ENCODE data around the gene SARM1. TPM values are rescaled to one million over a fixed set of nuclear protein-coding genes. Genes with fewer than 3 reads are reported as not detected.
A peak's percentile ranks its signal among the peaks of the same experiment; 100 is the strongest.

Gene SARM1
- total and polyA plus RNA-seq, 3 experiments from 2014 or later = 8.5 to 37.0 (median 35.3) TPM

DNA sequence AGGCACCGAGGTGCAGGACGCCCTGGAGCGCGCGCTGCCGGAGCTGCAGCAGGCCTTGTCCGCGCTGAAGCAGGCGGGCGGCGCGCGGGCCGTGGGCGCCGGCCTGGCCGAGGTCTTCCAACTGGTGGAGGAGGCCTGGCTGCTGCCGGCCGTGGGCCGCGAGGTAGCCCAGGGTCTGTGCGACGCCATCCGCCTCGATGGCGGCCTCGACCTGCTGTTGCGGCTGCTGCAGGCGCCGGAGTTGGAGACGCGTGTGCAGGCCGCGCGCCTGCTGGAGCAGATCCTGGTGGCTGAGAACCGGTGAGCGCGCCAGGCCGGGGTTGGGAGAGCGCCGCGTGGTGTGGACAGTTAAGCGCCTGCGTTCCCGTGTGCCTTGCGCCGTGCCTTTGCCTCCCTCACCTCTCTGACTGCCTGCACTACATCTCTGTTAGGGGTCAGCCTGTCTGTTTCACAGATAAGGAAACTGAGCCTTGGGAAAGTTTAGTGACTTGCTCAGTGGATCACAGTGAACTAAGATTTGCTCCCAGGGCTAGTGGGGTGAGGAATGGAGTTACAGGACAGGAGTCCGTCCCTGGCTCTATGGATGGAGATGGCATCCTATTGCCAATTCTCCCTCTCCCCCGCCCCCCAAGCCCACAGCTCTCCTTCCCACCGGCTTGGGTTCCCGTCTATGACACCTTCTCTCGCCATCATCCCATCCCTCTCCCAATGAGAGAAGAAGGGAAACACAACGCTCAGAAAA is 880 bp downstream of the SARM1 start:
- peak overlapping the region in 7 of 8 donors; percentile 59 to 86 (median 71) for H3K27ac Mint-ChIP-seq
- ChIA-PET POLR2A (interaction anchor here (2.3 to 2.4 kb wide), 2 partner anchors 12 to 37 kb away, joined by 9 read pairs; partner anchors contain the start of genes IFT20 and TNFAIP1), CTCF (interaction anchor here (1.3 kb wide), 1 partner anchor 7 kb away, joined by 4 read pairs; the partner anchor contains the start of gene SEBOX)

DNA sequence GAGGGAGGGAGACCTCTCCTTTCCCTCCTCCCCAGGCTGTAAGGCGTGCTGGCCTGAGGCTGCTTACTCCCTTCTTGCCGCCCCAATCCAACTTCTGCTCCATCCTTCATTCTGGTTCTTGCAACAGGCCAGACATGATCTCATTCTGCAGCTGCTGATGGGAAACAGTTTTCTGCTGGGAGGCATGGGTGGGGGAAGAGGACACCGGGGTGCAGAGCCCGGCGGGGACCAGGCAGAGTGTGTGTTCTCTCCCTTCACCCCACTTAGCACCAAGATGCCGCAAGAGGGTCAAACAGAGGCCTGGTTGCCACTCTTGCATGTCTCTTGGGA is 1.4 kb downstream of the SARM1 start:
- no peak for DNase-seq
- Mint-ChIP-seq H3K27me3 (no peaks in the 10 kb centered on the region), H3K4me1 (peaks cover 11 to 25% (median 23%) of the 10 kb centered on the region in 3 donors), H3K9me3 (no peaks in the 10 kb centered on the region), H3K4me3 (peak overlapping the region; percentile 60 to 87 (median 77)), H3K27ac (peak overlapping the region in 6 of 8 donors; percentile 59 to 92 (median 75)), H3K36me3 (peaks cover 0 to 7% (median 0%) of the 10 kb centered on the region in 3 donors)
- peaks cover 22% of the 10 kb centered on the region for H3K4me1 ChIP-seq (ENCODE audit: insufficient read depth, low read length)
- H3K27me3 ChIP-seq (ENCODE audit: insufficient read depth, low read length, poor library complexity, severe bottlenecking) = no peaks in the 10 kb centered on the region
- POLR2A ChIA-PET = interaction anchor here (2.4 kb wide), 1 partner anchor 38 kb away, joined by 9 read pairs; the partner anchor contains the start of genes IFT20 and TNFAIP1
- CTCF ChIA-PET = interaction anchor here (0.6 to 1.3 kb wide), 2 partner anchors 8 to 37 kb away, joined by 3 to 4 read pairs; partner anchors contain the start of genes SEBOX and TNFAIP1
- H3K27ac ChIP-seq (ENCODE audit: low read depth, low read length) = no peak overlapping the region
- H3K9me3 ChIP-seq (ENCODE audit: low read length) = no peaks in the 10 kb centered on the region
- H3K36me3 ChIP-seq (ENCODE audit: insufficient read depth, low read length) = no peaks in the 10 kb centered on the region
- H3K4me3 ChIP-seq (ENCODE audit: low read length) = peak overlapping the region; percentile 55

More for the DNA sequence above, 880 bp downstream of the SARM1 start:
- no peaks in the 10 kb centered on the region for H3K9me3 Mint-ChIP-seq
- peaks cover 0 to 7% (median 0%) of the 10 kb centered on the region in 3 donors for H3K36me3 Mint-ChIP-seq
- no peaks in the 10 kb centered on the region for H3K36me3 ChIP-seq (ENCODE audit: insufficient read depth, low read length)
- H3K9me3 ChIP-seq (ENCODE audit: low read length) = no peaks in the 10 kb centered on the region
- H3K4me3 Mint-ChIP-seq = peak overlapping the region; percentile 69 to 91 (median 78)
- H3K4me1 ChIP-seq (ENCODE audit: insufficient read depth, low read length) = peaks cover 22% of the 10 kb centered on the region
- peaks cover 11 to 25% (median 23%) of the 10 kb centered on the region in 3 donors for H3K4me1 Mint-ChIP-seq
- H3K27me3 ChIP-seq (ENCODE audit: insufficient read depth, low read length, poor library complexity, severe bottlenecking) = no peaks in the 10 kb centered on the region
- no peak for DNase-seq
- H3K27me3 Mint-ChIP-seq = no peaks in the 10 kb centered on the region
- H3K4me3 ChIP-seq (ENCODE audit: low read length) = peak overlapping the region; percentile 70
- peak overlapping the region; percentile 75 for H3K27ac ChIP-seq (ENCODE audit: low read depth, low read length)

DNA sequence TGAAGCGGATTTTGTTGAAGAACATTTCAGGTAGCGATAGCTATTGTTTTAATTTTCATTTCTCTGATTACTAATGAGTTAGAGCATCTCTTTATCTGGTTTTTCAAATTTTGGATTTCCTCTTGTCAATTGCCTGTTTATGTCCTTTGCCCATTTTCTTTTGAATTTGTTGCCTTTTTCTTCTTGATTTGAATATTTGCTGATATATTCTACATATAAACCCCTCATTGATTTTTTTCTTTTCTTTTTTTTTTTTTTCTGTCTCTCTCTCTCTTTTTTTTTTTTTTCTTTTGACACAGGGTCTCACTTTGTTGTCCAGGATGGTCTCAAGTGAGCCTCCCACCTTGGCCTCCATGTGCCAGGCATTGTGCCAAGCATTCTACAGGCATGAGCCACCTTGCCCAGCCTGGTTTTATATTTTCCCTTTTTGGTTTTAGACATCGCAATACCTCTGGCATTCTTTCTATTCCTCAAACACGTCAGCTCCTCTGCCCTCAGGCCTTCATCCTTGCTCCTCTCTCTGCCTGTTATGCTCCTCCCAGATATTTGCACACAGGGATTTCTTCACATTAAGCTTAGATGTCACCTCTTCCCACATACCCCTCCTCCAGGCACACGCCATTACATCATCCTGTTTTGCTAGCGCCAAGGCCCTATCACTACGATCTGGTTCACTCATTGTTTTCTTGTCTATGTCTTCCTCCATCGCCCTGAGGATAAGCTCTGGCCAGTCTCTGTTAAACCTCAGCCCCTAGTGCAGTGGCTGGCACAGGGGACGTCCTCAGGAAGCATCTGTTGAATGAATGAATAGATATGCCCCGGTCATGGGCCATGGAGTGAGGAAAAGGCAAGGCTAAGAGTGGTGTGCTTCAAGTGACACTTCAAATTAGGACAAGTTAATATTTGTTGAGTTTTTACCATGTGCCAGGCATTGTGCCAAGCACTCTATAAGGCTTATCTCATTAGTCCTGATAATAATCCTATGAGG is 8.6 kb downstream of the SARM1 start:
- Mint-ChIP-seq H3K4me1 (peaks cover 8 to 23% (median 17%) of the 10 kb centered on the region in 3 donors), H3K4me3 (peak overlapping the region in 3 of 7 donors; percentile 6 to 55 (median 18))

DNA sequence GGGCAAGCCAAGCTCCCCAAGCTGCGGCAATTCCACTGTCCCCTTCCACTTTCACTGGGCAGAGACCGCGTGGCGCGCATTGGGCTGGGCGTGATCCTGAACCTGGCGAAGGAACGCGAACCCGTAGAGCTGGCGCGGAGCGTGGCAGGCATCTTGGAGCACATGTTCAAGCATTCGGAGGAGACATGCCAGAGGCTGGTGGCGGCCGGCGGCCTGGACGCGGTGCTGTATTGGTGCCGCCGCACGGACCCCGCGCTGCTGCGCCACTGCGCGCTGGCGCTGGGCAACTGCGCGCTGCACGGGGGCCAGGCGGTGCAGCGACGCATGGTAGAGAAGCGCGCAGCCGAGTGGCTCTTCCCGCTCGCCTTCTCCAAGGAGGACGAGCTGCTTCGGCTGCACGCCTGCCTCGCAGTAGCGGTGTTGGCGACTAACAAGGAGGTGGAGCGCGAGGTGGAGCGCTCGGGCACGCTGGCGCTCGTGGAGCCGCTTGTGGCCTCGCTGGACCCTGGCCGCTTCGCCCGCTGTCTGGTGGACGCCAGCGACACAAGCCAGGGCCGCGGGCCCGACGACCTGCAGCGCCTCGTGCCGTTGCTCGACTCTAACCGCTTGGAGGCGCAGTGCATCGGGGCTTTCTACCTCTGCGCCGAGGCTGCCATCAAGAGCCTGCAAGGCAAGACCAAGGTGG is 9.8 kb downstream of the SARM1 start:
- H3K4me3 ChIP-seq (ENCODE audit: low read length) = no peak overlapping the region
- Mint-ChIP-seq H3K4me3 (peak overlapping the region in 4 of 7 donors; percentile 7 to 79 (median 35)), H3K9me3 (no peaks in the 10 kb centered on the region), H3K27me3 (no peaks in the 10 kb centered on the region), H3K27ac (no peak overlapping the region), H3K36me3 (peaks cover 0 to 15% (median 8%) of the 10 kb centered on the region in 3 donors), H3K4me1 (peaks cover 16 to 35% (median 23%) of the 10 kb centered on the region in 3 donors)
- no peak overlapping the region for H3K27ac ChIP-seq (ENCODE audit: low read depth, low read length)
- no peaks in the 10 kb centered on the region for H3K36me3 ChIP-seq (ENCODE audit: insufficient read depth, low read length)
- no peaks in the 10 kb centered on the region for H3K9me3 ChIP-seq (ENCODE audit: low read length)
- CTCF ChIA-PET = interaction anchor here (1.5 kb wide), 1 partner anchor 24 kb away, joined by 6 read pairs; the partner anchor contains the start of gene POLDIP2
- POLR2A ChIA-PET = no interaction called here
- no peak for DNase-seq
- H3K4me1 ChIP-seq (ENCODE audit: insufficient read depth, low read length) = peaks cover 19% of the 10 kb centered on the region
- H3K27me3 ChIP-seq (ENCODE audit: insufficient read depth, low read length, poor library complexity, severe bottlenecking) = no peaks in the 10 kb centered on the region

More for the DNA sequence above, 8.6 kb downstream of the SARM1 start:
- no peaks in the 10 kb centered on the region for H3K27me3 ChIP-seq (ENCODE audit: insufficient read depth, low read length, poor library complexity, severe bottlenecking)
- no peak overlapping the region for H3K27ac ChIP-seq (ENCODE audit: low read depth, low read length)
- Mint-ChIP-seq H3K27ac (peak overlapping the region in 4 of 8 donors; percentile 10 to 69 (median 33)), H3K27me3 (no peaks in the 10 kb centered on the region), H3K9me3 (no peaks in the 10 kb centered on the region), H3K36me3 (peaks cover 0 to 14% (median 8%) of the 10 kb centered on the region in 3 donors)
- POLR2A ChIA-PET = no interaction called here
- no peak overlapping the region for H3K4me3 ChIP-seq (ENCODE audit: low read length)
- CTCF ChIA-PET = interaction anchor here (1.3 kb wide), 1 partner anchor 36 kb away, joined by 3 read pairs; no protein-coding TSS in a partner anchor
- no peak for DNase-seq
- H3K4me1 ChIP-seq (ENCODE audit: insufficient read depth, low read length) = peaks cover 9% of the 10 kb centered on the region
- H3K9me3 ChIP-seq (ENCODE audit: low read length) = no peaks in the 10 kb centered on the region
- H3K36me3 ChIP-seq (ENCODE audit: insufficient read depth, low read length) = no peaks in the 10 kb centered on the region

DNA sequence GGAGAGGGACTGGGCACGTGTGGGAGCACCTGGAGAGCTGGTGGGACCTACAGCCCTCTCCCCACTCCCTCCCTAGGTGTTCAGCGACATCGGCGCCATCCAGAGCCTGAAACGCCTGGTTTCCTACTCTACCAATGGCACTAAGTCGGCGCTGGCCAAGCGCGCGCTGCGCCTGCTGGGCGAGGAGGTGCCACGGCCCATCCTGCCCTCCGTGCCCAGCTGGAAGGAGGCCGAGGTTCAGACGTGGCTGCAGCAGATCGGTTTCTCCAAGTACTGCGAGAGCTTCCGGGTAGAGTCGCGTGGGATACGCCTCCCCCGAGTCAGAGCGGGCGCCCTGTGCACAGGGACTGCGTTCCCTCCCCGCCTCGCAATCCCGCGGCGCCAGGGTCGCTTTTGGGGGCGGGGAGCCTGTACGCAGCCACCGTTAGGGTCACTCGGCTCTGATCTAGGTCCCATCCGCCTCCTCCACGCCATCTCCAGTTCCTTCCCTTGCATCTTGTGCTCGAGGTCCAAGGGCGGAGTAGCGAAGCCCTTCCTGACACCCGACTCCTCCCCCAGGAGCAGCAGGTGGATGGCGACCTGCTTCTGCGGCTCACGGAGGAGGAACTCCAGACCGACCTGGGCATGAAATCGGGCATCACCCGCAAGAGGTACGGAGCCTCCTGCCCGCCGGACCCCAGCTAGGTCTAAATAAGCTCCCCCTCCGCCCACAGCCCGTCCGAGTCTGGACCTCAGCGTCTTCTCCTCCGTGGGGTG is 13.0 kb downstream of the SARM1 start:
- Mint-ChIP-seq H3K4me3 (peak overlapping the region; percentile 90 to 95 (median 94)), H3K36me3 (peaks cover 0 to 33% (median 4%) of the 10 kb centered on the region in 3 donors), H3K27me3 (no peaks in the 10 kb centered on the region), H3K27ac (peak overlapping the region; percentile 50 to 92 (median 77)), H3K9me3 (no peaks in the 10 kb centered on the region), H3K4me1 (peaks cover 21 to 41% (median 25%) of the 10 kb centered on the region in 3 donors)
- ChIA-PET CTCF (interaction anchor here (0.8 to 1.3 kb wide), 4 partner anchors 13 to 49 kb away, joined by 3 to 6 read pairs (median 4); partner anchors contain the start of genes IFT20, POLDIP2, SARM1 and TNFAIP1), POLR2A (interaction anchor here (0.5 to 3.9 kb wide), 5 partner anchors 13 to 565 kb away, joined by 3 to 15 read pairs (median 8); partner anchors contain the start of genes IFT20, POLDIP2, SARM1 and TNFAIP1)
- Histone ChIP-seq H3K4me1 (ENCODE audit: insufficient read depth, low read length) (peaks cover 19% of the 10 kb centered on the region), H3K27ac (ENCODE audit: low read depth, low read length) (peak overlapping the region; percentile 31), H3K27me3 (ENCODE audit: insufficient read depth, low read length, poor library complexity, severe bottlenecking) (no peaks in the 10 kb centered on the region), H3K36me3 (ENCODE audit: insufficient read depth, low read length) (no peaks in the 10 kb centered on the region), H3K4me3 (ENCODE audit: low read length) (peak overlapping the region; percentile 96), H3K9me3 (ENCODE audit: low read length) (no peaks in the 10 kb centered on the region)
- DNase-seq = peak; percentile 42 to 76 (median 49)

DNA sequence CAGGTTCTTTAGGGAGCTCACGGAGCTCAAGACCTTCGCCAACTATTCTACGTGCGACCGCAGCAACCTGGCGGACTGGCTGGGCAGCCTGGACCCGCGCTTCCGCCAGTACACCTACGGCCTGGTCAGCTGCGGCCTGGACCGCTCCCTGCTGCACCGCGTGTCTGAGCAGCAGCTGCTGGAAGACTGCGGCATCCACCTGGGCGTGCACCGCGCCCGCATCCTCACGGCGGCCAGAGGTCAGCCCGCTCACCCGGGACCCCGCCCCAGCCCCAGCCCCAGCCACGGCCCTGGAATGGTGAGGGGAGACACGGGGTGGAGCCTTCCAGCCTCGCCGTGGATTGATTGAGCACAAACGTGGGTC is 13.5 kb downstream of the SARM1 start:
- no peaks in the 10 kb centered on the region for H3K9me3 Mint-ChIP-seq

More for the DNA sequence above, 13.5 kb downstream of the SARM1 start:
- Mint-ChIP-seq H3K4me1 (peaks cover 21 to 41% (median 25%) of the 10 kb centered on the region in 3 donors), H3K27me3 (no peaks in the 10 kb centered on the region), H3K4me3 (peak overlapping the region; percentile 90 to 95 (median 94)), H3K27ac (peak overlapping the region; percentile 24 to 92 (median 68)), H3K36me3 (peaks cover under 1 to 38% (median 7%) of the 10 kb centered on the region in 3 donors)
- ChIA-PET CTCF (interaction anchor here (1.0 to 1.3 kb wide), 2 partner anchors 14 to 32 kb away, joined by 4 to 6 read pairs; partner anchors contain the start of gene SARM1), POLR2A (interaction anchor here (1.1 to 3.9 kb wide), 4 partner anchors 14 to 565 kb away, joined by 3 to 15 read pairs (median 8); partner anchors contain the start of genes IFT20, POLDIP2, SARM1 and TNFAIP1)
- no peaks in the 10 kb centered on the region for H3K27me3 ChIP-seq (ENCODE audit: insufficient read depth, low read length, poor library complexity, severe bottlenecking)
- H3K27ac ChIP-seq (ENCODE audit: low read depth, low read length) = peak overlapping the region; percentile 31
- H3K36me3 ChIP-seq (ENCODE audit: insufficient read depth, low read length) = peaks cover 4% of the 10 kb centered on the region
- H3K4me1 ChIP-seq (ENCODE audit: insufficient read depth, low read length) = peaks cover 19% of the 10 kb centered on the region
- H3K4me3 ChIP-seq (ENCODE audit: low read length) = peak overlapping the region; percentile 96
- DNase-seq = no peak
- no peaks in the 10 kb centered on the region for H3K9me3 ChIP-seq (ENCODE audit: low read length)
